GM12891 (cell line): ENCODE results near the gene ZNG1C.
"Not testable (repeated sequence)": the region's sequence is repeated elsewhere in the genome, so short reads cannot be mapped to it uniquely, and the experiment has no call there.

Experiments used
- POLR2A ChIP-seq: IDR thresholded peaks from 2 replicates; pipeline ENCODE4 v1.6.1; 2011; ENCODE audit warnings: low read depth, low read length, control low read depth
- POLR2AphosphoS5 ChIP-seq: IDR thresholded peaks from 2 replicates; pipeline ENCODE4 v1.6.1; 2011; ENCODE audit warnings: low read depth, low read length, control low read depth
- SPI1 ChIP-seq: IDR thresholded peaks from 2 replicates; pipeline ENCODE4 v1.6.1; 2011; ENCODE audit warnings: low read depth, low read length, control low read depth
- TAF1 ChIP-seq: IDR thresholded peaks from 2 replicates; pipeline ENCODE4 v1.6.1; 2011; ENCODE audit warnings: low read depth, low read length, control low read depth

- not testable (repeated sequence) for TF ChIP-seq POLR2A, TAF1, POLR2AphosphoS5, SPI1
Observed at GRCh38 chr9:68342265-68343025, 100.7 kb downstream of the ZNG1C start.
